ENCODE data around the gene ITPRIPL2. TPM values are rescaled to one million over a fixed set of nuclear protein-coding genes. Genes with fewer than 3 reads are reported as not detected.

Gene ITPRIPL2
- total and polyA plus RNA-seq, 2 of the 4 experiments (the other 2 are of a cell fraction), result 9.2 to 11.1 TPM

GRCh38 chr16:19119564-19119963 lies 5.8 kb downstream of the ITPRIPL2 start:
- no peak overlapping the region; the same call in 1 of the 2 replicates for H4K5ac ChIP-seq (ENCODE audit: low read depth, low read length)
- no CpG with 5 or more reads among the region's 5 CpGs for WGBS, 2 experiments (ENCODE audit: extremely low coverage in 2 of 2, insufficient read length in 1 of 2)

More at GRCh38 chr16:19119564-19119963, 5.8 kb downstream of the ITPRIPL2 start:
- peak overlapping the region; percentile 96 for H3K27ac ChIP-seq (ENCODE audit: insufficient read depth, low read length)
- H2AK9ac ChIP-seq (replicated peaks; ENCODE audit: low read depth, low read length, poor library complexity), result no peak overlapping the region
- H3K4ac ChIP-seq (ENCODE audit: low read depth, low read length), result peak overlapping the region; percentile 95
- ChIA-PET CTCF (interaction anchor here (0.7 to 1.2 kb wide), 3 partner anchors 16 to 136 kb away, joined by 4 read pairs; partner anchors contain the start of gene TMC7), POLR2A (ENCODE audit: unreplicated experiment) (interaction anchor here (0.7 to 1.9 kb wide), 2 partner anchors 11 to 331 kb away, joined by 4 to 16 read pairs; no protein-coding TSS in a partner anchor)
- peak overlapping the region; percentile 50 to 93; a peak in 1 of 4 replicates for H4K8ac ChIP-seq (ENCODE audit: low read depth in 2 of 2, low read length in 2 of 2)
- peak overlapping the region; percentile 95 for H3K18ac ChIP-seq (ENCODE audit: low read depth, low read length)
- H2BK120ac ChIP-seq (ENCODE audit: low read depth, low read length), result peak overlapping the region; percentile 93; the same call in 1 of the 2 replicates
- H3K36me3 ChIP-seq (ENCODE audit: control insufficient read depth, insufficient read depth, low read length), result peaks cover 26% of the 10 kb centered on the region
- no TSS peak for BruUV-seq (replicated peaks)
- no peak overlapping the region for H2AK5ac ChIP-seq (ENCODE audit: low read depth, low read length)
- DNase-seq, result peak; percentile 91
- TF ChIP-seq RFX5 (IDR thresholded peaks at IDR 0.05; ENCODE audit: low read depth, low read length) (no peak), SMC3 (IDR thresholded peaks at IDR 0.05; ENCODE audit: low read depth, low read length) (no peak), FOS (IDR thresholded peaks at IDR 0.05; ENCODE audit: low read depth, low read length) (peak; percentile 33), CEBPB (IDR thresholded peaks at IDR 0.05; ENCODE audit: low read depth, low read length) (peak; percentile 80), ELK1 (IDR thresholded peaks at IDR 0.05; ENCODE audit: borderline replicate concordance, low read depth, low read length) (no peak), MXI1 (IDR thresholded peaks at IDR 0.05; ENCODE audit: borderline replicate concordance, low read depth, low read length) (no peak), RCOR1 (IDR thresholded peaks at IDR 0.05; ENCODE audit: insufficient replicate concordance, low read length) (no peak), BHLHE40 (IDR thresholded peaks at IDR 0.05; ENCODE audit: low read depth, low read length) (no peak), POLR2A (IDR thresholded peaks at IDR 0.05; ENCODE audit: low read depth, low read length) (peak; percentile 9; the same call in 1 of the 2 replicates), USF2 (IDR thresholded peaks at IDR 0.05; ENCODE audit: low read depth, low read length) (no peak), MAFK (IDR thresholded peaks at IDR 0.05; ENCODE audit: low read depth, low read length) (no peak), CTCF (conservative IDR thresholded peaks at IDR 0.05; ENCODE audit: low read depth, low read length) (no peak), NFE2L2 (IDR thresholded peaks at IDR 0.05; ENCODE audit: low read depth, low read length) (no peak), RAD21 (IDR thresholded peaks at IDR 0.05; ENCODE audit: low read length) (no peak), MAZ (IDR thresholded peaks at IDR 0.05; ENCODE audit: borderline replicate concordance, low read depth, low read length) (no peak), CHD1 (IDR thresholded peaks at IDR 0.05; ENCODE audit: low read depth, low read length) (no peak)
- peaks cover 7 to 74% of the 10 kb centered on the region in 2 experiments; a peak in 3 of 4 replicates for H3K79me1 ChIP-seq (ENCODE audit: low read depth in 1 of 2, low read length in 2 of 2)
- dilution Hi-C loops (cut with HindIII; ENCODE audit: low sequenced_read_pairs, unreplicated experiment) (no loop called here), intact Hi-C loops (cut with micrococcal nuclease) (no loop called here), in situ Hi-C loops (cut with MboI; ENCODE audit: low sequenced_read_pairs) (loop anchor here (25.0 kb wide), 2 partner anchors 593 to 768 kb away; partner anchors contain the start of genes GPRC5B, IQCK and KNOP1)
- peaks cover 32% of the 10 kb centered on the region for H3K4me1 ChIP-seq (ENCODE audit: control insufficient read depth, insufficient read depth, low read length)
- peak overlapping the region; percentile 67 for H3K4me3 ChIP-seq (ENCODE audit: insufficient read depth, low read depth, low read length)
- peak overlapping the region; percentile 98 for H2BK5ac ChIP-seq (ENCODE audit: low read depth, low read length, poor library complexity, severe bottlenecking)
- H3K9me3 ChIP-seq (ENCODE audit: control insufficient read depth, insufficient read depth, low read length), result no peaks in the 10 kb centered on the region
- H3K9me1 ChIP-seq (ENCODE audit: insufficient read depth, low read length), result peaks cover 8% of the 10 kb centered on the region
- H3K56ac ChIP-seq (ENCODE audit: extremely low read depth, insufficient read depth, low read length), result peak overlapping the region; percentile 91
- peak overlapping the region; percentile 99; the same call in 1 of the 2 replicates for H3K23ac ChIP-seq (ENCODE audit: low read depth, low read length)
- no peak overlapping the region; the same call in 1 of the 2 replicates for H2BK20ac ChIP-seq (ENCODE audit: low read depth, low read length)
- peak overlapping the region; percentile 53; the same call in 1 of the 3 replicates for H2BK15ac ChIP-seq (ENCODE audit: low read depth, low read length)
- no peak overlapping the region for H2AFZ ChIP-seq (replicated peaks; ENCODE audit: low read length, poor library complexity)
- H3K27me3 ChIP-seq (ENCODE audit: control insufficient read depth, insufficient read depth, low read length), result no peaks in the 10 kb centered on the region
- peak overlapping the region; percentile 95 for H3K4me2 ChIP-seq (ENCODE audit: low read depth, low read length)
- H4K91ac ChIP-seq (ENCODE audit: insufficient read depth, low read depth, low read length), result no peak overlapping the region
- peak overlapping the region; percentile 97 for H3K14ac ChIP-seq (replicated peaks; ENCODE audit: low read depth, low read length)
- peak overlapping the region; percentile 97 for H3K9ac ChIP-seq (ENCODE audit: low read depth, low read length)
- ATAC-seq (ENCODE audit: low read depth), result peak; percentile 47
- peaks cover 50% of the 10 kb centered on the region for H4K20me1 ChIP-seq (ENCODE audit: insufficient read depth, low read length)
